HG02642 (cell line): ENCODE measurements around the gene ZNF366.

Experiments
- ATAC-seq: cut with Tn5 transposase; IDR thresholded peaks from one replicate; pipeline ENCODE4 v1.9.1; 2021; ENCODE audit warnings: mild to moderate bottlenecking; ENCODE audit not compliant: unreplicated experiment, poor library complexity

Gene ZNF366

GRCh38 chr5:72447751-72448150 lies 59.5 kb downstream of the ZNF366 start:
- ATAC-seq = no peak

GRCh38 chr5:72445969-72446368 lies 61.2 kb downstream of the ZNF366 start:
- ATAC-seq = no peak

- no peak for ATAC-seq
Observed at GRCh38 chr5:72443883-72444282, 63.3 kb downstream of the ZNF366 start.

- no peak for ATAC-seq
Observed at GRCh38 chr5:72441862-72442540, 65.2 kb downstream of the ZNF366 start.

GRCh38 chr5:72441094-72441723 lies 66.0 kb downstream of the ZNF366 start:
- no peak for ATAC-seq

GRCh38 chr5:72440207-72440638 lies 67.0 kb downstream of the ZNF366 start:
- ATAC-seq = no peak

GRCh38 chr5:72439192-72439591 lies 68.0 kb downstream of the ZNF366 start:
- ATAC-seq = no peak

- no peak for ATAC-seq
Observed at GRCh38 chr5:72438141-72438540, 69.1 kb downstream of the ZNF366 start.

GRCh38 chr5:72436796-72437471 lies 70.3 kb downstream of the ZNF366 start:
- no peak for ATAC-seq

- ATAC-seq = no peak
Observed at GRCh38 chr5:72434781-72435437, 72.3 kb downstream of the ZNF366 start.

GRCh38 chr5:72434056-72434780 lies 73.0 kb downstream of the ZNF366 start:
- ATAC-seq = no peak

GRCh38 chr5:72433522-72433921 lies 73.7 kb downstream of the ZNF366 start:
- ATAC-seq = no peak

- no peak for ATAC-seq
Observed at GRCh38 chr5:72428669-72429068, 78.5 kb downstream of the ZNF366 start.

- ATAC-seq = no peak
Observed at GRCh38 chr5:72427488-72428437, 79.4 kb downstream of the ZNF366 start.

- ATAC-seq = no peak
Observed at GRCh38 chr5:72427016-72427415, 80.2 kb downstream of the ZNF366 start.

GRCh38 chr5:72426019-72426418 lies 81.2 kb downstream of the ZNF366 start:
- no peak for ATAC-seq

- ATAC-seq = no peak
Observed at GRCh38 chr5:72418271-72418670, 88.9 kb downstream of the ZNF366 start.

GRCh38 chr5:72417333-72418062 lies 89.7 kb downstream of the ZNF366 start:
- ATAC-seq = no peak
